ENCODE data around the gene PRMT7. TPM values are rescaled to one million over a fixed set of nuclear protein-coding genes. Genes with fewer than 3 reads are reported as not detected.

The PRMT7 gene
- polyA plus RNA-seq, 1 donor (not counting 4 experiments of a cell fraction or from before 2014, with no cell fraction given), result 27.4 TPM

DNA sequence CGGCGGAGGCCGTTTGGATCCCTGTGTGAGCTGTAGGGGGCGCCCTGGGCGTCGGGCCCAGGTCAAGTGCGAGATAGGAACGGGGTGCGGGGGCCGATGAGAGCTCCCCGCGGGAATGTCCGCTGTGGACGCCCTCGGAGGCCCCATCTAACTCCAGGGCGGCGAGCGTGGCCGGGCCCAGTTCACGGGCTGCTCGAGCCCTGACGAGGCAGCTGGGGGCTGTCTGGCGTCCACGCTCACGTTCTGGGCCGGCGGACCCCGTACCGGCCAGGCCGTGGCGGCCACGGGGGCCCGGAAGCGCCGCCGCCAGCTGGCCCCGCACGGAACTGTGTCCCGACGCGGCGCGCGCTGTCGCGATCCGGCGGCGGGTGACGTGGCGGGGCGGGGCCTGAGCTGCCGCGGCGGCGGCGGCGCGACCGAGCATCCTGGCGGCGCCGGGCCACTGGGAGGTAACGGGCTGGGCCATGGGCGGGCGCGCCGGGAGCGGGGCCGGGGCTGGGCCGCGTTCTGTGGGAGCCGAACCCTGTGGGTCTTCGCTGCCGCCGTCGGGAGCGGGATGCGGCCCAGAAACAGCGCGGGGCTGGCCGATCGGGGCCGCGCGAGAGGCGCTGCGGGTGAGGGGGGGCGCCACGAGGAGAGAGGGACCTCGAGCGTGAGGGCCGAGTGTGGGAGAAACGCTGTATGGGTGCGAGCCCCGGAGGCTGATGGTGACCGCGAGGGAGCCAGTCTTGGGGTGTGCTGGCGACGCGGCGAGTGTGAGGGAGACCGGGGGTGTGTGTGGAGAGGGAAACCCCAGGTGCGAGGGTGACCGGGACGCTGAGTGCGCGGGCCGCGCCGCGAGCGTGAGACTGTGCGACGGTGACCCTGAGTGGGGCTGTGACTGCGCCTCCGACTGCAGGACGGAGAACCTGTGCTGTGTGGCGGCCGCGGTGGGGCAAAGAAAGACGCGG, 46.4 kb upstream of the PRMT7 start, which contains the start of gene SLC7A6:
Gene SLC7A6 (plus strand): TSS at position 399 of the 950 bp plus-strand sequence. CDS start 10,201 bp downstream, outside the sequence.
- no peaks in the 10 kb centered on the region for H3K9me3 ChIP-seq (ENCODE audit: control insufficient read depth, low read depth, low read length)
- no peak for FAIRE-seq
- no peak for DNase-seq (ENCODE audit: low read depth, low spot score)
- dilution Hi-C loops (cut with MboI; ENCODE audit: extremely low pct_ligation_motif_present, low sequenced_read_pairs), result no loop called here
- H3K27ac ChIP-seq (ENCODE audit: control insufficient read depth, insufficient read depth, low read length), result peak within 1 kb of the TSS; percentile 87
- peaks cover 12 to 14% of the 10 kb centered on the region in 2 experiments for H3K36me3 ChIP-seq (ENCODE audit: control insufficient read depth in 2 of 2, extremely low read depth in 1 of 2, insufficient read depth in 2 of 2, low read length in 2 of 2)
- H4K20me1 ChIP-seq (ENCODE audit: control insufficient read depth, extremely low read depth, insufficient read depth, low read length), result peaks cover 2% of the 10 kb centered on the region
- H3K27me3 ChIP-seq (ENCODE audit: control insufficient read depth, extremely low read depth, insufficient read depth, low read length), result no peaks in the 10 kb centered on the region
- TF ChIP-seq EZH2 (IDR thresholded peaks at IDR 0.05; ENCODE audit: low read length), result no peak
- TF ChIP-seq, protein P1, sequence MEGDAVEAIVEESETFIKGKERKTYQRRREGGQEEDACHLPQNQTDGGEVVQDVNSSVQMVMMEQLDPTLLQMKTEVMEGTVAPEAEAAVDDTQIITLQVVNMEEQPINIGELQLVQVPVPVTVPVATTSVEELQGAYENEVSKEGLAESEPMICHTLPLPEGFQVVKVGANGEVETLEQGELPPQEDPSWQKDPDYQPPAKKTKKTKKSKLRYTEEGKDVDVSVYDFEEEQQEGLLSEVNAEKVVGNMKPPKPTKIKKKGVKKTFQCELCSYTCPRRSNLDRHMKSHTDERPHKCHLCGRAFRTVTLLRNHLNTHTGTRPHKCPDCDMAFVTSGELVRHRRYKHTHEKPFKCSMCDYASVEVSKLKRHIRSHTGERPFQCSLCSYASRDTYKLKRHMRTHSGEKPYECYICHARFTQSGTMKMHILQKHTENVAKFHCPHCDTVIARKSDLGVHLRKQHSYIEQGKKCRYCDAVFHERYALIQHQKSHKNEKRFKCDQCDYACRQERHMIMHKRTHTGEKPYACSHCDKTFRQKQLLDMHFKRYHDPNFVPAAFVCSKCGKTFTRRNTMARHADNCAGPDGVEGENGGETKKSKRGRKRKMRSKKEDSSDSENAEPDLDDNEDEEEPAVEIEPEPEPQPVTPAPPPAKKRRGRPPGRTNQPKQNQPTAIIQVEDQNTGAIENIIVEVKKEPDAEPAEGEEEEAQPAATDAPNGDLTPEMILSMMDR (optimal IDR thresholded peaks at IDR 0.05 in 1 of 3, IDR thresholded peaks at IDR 0.05 in 1 of 3, conservative IDR thresholded peaks at IDR 0.05 in 1 of 3; ENCODE audit: extremely low read depth in 1 of 3, insufficient read depth in 2 of 3, low read length in 3 of 3), result peak; percentile 55 to 84 (median 67)
- peaks cover 22% of the 10 kb centered on the region for H3K4me1 ChIP-seq (ENCODE audit: control insufficient read depth, extremely low read depth, insufficient read depth, low read length)
- no peaks in the 10 kb centered on the region for H3K9me1 ChIP-seq (ENCODE audit: control insufficient read depth, extremely low read depth, insufficient read depth, low read length)
- H3K4me3 ChIP-seq (ENCODE audit: control insufficient read depth in 2 of 3, extremely low read depth in 1 of 3, insufficient read depth in 2 of 3, low read depth in 1 of 3, low read length in 3 of 3), result peak within 1 kb of the TSS; percentile 82 to 94 (median 88)
- peak within 1 kb of the TSS; percentile 98 for H3K4me2 ChIP-seq (ENCODE audit: control insufficient read depth, extremely low read depth, insufficient read depth, low read depth, low read length)
- peak within 1 kb of the TSS; percentile 86 for H2AFZ ChIP-seq (ENCODE audit: control insufficient read depth, low read length)
- peak within 1 kb of the TSS; percentile 90 for H3K9ac ChIP-seq (ENCODE audit: control insufficient read depth, extremely low read depth, insufficient read depth, low read length)
- H3K79me2 ChIP-seq (ENCODE audit: control insufficient read depth, insufficient read depth, low read length), result peaks cover 38% of the 10 kb centered on the region

DNA sequence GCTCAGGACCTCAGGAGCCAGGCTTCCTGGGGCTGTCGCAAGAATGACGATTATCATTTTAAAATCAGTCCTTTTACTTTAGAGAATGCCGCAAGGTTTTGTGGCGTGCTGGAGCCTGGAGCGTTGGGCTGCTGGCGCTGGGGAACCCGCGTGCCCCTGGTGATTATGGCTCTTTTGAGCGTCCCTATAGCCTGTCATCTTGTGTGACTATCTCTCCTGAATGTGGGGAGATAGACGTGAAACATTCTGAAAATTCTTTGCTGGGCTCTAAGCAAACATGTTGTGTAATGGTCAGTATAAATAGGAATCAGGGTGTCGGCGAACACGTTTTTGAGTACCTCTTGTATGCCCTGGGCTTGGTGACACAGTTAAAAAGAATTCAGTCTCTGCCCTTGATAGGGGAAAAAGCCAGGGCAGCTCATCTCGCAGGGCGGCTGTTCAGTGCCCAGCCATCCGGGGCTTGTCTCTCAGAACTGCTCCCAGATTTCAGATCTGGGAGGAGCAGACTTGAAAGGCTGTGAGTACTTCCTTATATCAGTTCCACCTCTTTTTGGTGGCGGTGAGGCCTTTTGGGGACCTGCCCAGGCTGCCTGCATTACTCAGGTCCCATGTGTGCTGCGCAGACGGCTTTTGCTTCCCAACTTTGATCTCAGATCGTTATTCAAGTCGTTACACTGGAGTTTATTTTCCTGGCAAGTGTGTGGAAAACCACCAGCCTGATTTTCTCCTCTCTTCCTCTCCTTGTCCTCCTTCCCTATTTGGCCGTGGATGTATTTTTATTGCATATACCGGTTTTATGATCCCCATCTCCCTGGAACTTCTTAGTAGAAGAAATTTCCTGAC, 45.5 kb upstream of the PRMT7 start:
- Histone ChIP-seq H3K27ac (ENCODE audit: control insufficient read depth, insufficient read depth, low read length) (peak overlapping the region; percentile 87), H3K9me1 (ENCODE audit: control insufficient read depth, extremely low read depth, insufficient read depth, low read length) (no peaks in the 10 kb centered on the region), H3K79me2 (ENCODE audit: control insufficient read depth, insufficient read depth, low read length) (peaks cover 47% of the 10 kb centered on the region), H4K20me1 (ENCODE audit: control insufficient read depth, extremely low read depth, insufficient read depth, low read length) (peaks cover 2% of the 10 kb centered on the region), H3K9ac (ENCODE audit: control insufficient read depth, extremely low read depth, insufficient read depth, low read length) (peak overlapping the region; percentile 90), H3K4me3 (ENCODE audit: control insufficient read depth in 2 of 3, extremely low read depth in 1 of 3, insufficient read depth in 2 of 3, low read depth in 1 of 3, low read length in 3 of 3) (peak overlapping the region; percentile 82 to 94 (median 88)), H3K9me3 (ENCODE audit: control insufficient read depth, low read depth, low read length) (no peaks in the 10 kb centered on the region), H2AFZ (ENCODE audit: control insufficient read depth, low read length) (peak overlapping the region; percentile 86), H3K27me3 (ENCODE audit: control insufficient read depth, extremely low read depth, insufficient read depth, low read length) (no peaks in the 10 kb centered on the region), H3K4me1 (ENCODE audit: control insufficient read depth, extremely low read depth, insufficient read depth, low read length) (peaks cover 22% of the 10 kb centered on the region), H3K36me3 (ENCODE audit: control insufficient read depth in 2 of 2, extremely low read depth in 1 of 2, insufficient read depth in 2 of 2, low read length in 2 of 2) (peaks cover 5 to 12% of the 10 kb centered on the region in 2 experiments), H3K4me2 (ENCODE audit: control insufficient read depth, extremely low read depth, insufficient read depth, low read depth, low read length) (peak overlapping the region; percentile 98)
- DNase-seq (ENCODE audit: low read depth, low spot score), result no peak
- TF ChIP-seq EZH2 (IDR thresholded peaks at IDR 0.05; ENCODE audit: low read length), result no peak
- TF ChIP-seq, protein P1 (optimal IDR thresholded peaks at IDR 0.05 in 1 of 3, IDR thresholded peaks at IDR 0.05 in 1 of 3, conservative IDR thresholded peaks at IDR 0.05 in 1 of 3; ENCODE audit: extremely low read depth in 1 of 3, insufficient read depth in 2 of 3, low read length in 3 of 3), result no peak
- dilution Hi-C loops (cut with MboI; ENCODE audit: extremely low pct_ligation_motif_present, low sequenced_read_pairs), result no loop called here
- peak; percentile 9 for FAIRE-seq

Measured in keratinocyte (primary cell).